Large intestine (tissue), 3 donors: ENCODE data around the gene LRRC25. TPM values are rescaled to one million over a fixed set of nuclear protein-coding genes. Genes with fewer than 3 reads are reported as not detected.
"Not testable (repeated sequence)": the region's sequence is repeated elsewhere in the genome, so short reads cannot be mapped to it uniquely, and the experiment has no call there.

Experiments
- DNase-seq, 2 donors: peaks; one replicate each; pipeline versions ENCODE4 v3.0.0 to v3.0.0-alpha.2; 2013
- H3K27ac ChIP-seq: one replicate; pipeline ENCODE4 v1.5.1; 2013; ENCODE audit warnings: low read length
- H3K27me3 ChIP-seq: 2 replicates; pipeline ENCODE4 v1.6.1; 2013; ENCODE audit warnings: low read length; ENCODE audit not compliant: control insufficient read depth, insufficient read depth
- H3K36me3 ChIP-seq: 2 replicates; pipeline ENCODE4 v1.6.1; 2013; ENCODE audit warnings: low read length; ENCODE audit not compliant: control insufficient read depth, insufficient read depth
- H3K4me1 ChIP-seq: one replicate; pipeline ENCODE4 v1.6.1; 2013; ENCODE audit warnings: low read length; ENCODE audit not compliant: control insufficient read depth, insufficient read depth
- H3K4me3 ChIP-seq: one replicate; pipeline ENCODE4 v1.5.1; 2013; ENCODE audit warnings: low read length
- H3K9me3 ChIP-seq: one replicate; pipeline ENCODE4 v1.6.1; 2013; ENCODE audit warnings: mild to moderate bottlenecking, low read depth, low read length, moderate library complexity; ENCODE audit not compliant: control insufficient read depth
- WGBS: methylation state at CpG from one replicate; pipeline ENCODE4 v1.1.5; 2013; ENCODE audit warnings: low lambda C conversion rate; ENCODE audit not compliant: insufficient coverage; 5-methylcytosine and 5-hydroxymethylcytosine counted together
- polyA plus RNA-seq: library from polyadenylated mRNA; unstranded; fragments of 120-200 nt; gene quantifications from one replicate; pipeline ENCODE4 v1.2.1, GENCODE V29; 2013

Gene LRRC25
- polyA plus RNA-seq, 1 donor = 3.1 TPM

GRCh38 chr19:18386543-18387271, 10.7 kb downstream of the LRRC25 start:
- 0% methylated on average over 1 of the region's 14 CpGs for WGBS
- Histone ChIP-seq H3K4me1 (peaks cover 30% of the 10 kb centered on the region), H3K4me3 (peak overlapping the region; percentile 84), H3K36me3 (peaks cover 19% of the 10 kb centered on the region), H3K27ac (peak overlapping the region; percentile 96), H3K9me3 (peaks cover 2% of the 10 kb centered on the region), H3K27me3 (no peaks in the 10 kb centered on the region)
- DNase-seq = peak in 1 of 2 donors; percentile 65

DNA sequence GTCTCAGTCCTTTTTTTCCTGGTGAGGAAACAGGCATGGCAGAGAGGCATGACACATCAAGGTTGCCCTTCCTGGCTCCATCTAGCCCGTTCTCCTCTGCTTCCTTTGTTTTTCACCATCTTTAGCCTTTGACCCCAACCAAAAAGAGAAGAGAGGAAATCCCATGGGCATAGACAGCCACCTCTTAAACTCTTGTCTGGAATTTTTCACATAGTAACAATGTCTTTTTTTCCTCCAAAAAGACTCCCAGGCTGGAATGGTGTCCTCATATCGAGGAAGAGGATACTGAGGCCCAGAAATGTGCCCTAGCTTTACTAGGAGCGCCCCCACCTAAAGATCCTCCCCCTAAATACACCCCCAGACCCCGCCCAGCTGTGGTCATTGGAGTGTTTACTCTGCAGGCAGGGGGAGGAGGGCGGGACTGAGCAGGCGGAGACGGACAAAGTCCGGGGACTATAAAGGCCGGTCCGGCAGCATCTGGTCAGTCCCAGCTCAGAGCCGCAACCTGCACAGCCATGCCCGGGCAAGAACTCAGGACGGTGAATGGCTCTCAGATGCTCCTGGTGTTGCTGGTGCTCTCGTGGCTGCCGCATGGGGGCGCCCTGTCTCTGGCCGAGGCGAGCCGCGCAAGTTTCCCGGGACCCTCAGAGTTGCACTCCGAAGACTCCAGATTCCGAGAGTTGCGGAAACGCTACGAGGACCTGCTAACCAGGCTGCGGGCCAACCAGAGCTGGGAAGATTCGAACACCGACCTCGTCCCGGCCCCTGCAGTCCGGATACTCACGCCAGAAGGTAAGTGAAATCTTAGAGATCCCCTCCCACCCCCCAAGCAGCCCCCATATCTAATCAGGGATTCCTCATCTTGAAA, 11.5 kb downstream of the LRRC25 start, which contains the start of gene GDF15:
Gene GDF15 (plus strand): TSS at position 484 of the 868 bp plus-strand sequence. CDS start 32 bp downstream, at position 516.
- no CpG with 5 or more reads among the region's 33 CpGs for whole genome bisulfite sequencing
- Histone ChIP-seq H3K9me3 (peaks cover 2% of the 10 kb centered on the region), H3K36me3 (peaks cover 19% of the 10 kb centered on the region), H3K27ac (peak within 1 kb of the TSS; percentile 96), H3K4me3 (peak within 1 kb of the TSS; percentile 84), H3K4me1 (peaks cover 29% of the 10 kb centered on the region), H3K27me3 (no peaks in the 10 kb centered on the region)
- DNase-seq = peak; percentile 93 to 96

GRCh38 chr19:18385359-18385674, 12.1 kb downstream of the LRRC25 start:
- WGBS = no CpG with 5 or more reads among the region's 3 CpGs
- DNase-seq = no peak
- Histone ChIP-seq H3K27ac (peak overlapping the region; percentile 96), H3K4me1 (peaks cover 32% of the 10 kb centered on the region), H3K27me3 (no peaks in the 10 kb centered on the region), H3K36me3 (peaks cover 19% of the 10 kb centered on the region), H3K9me3 (peaks cover 2% of the 10 kb centered on the region), H3K4me3 (no peak overlapping the region)

GRCh38 chr19:18384775-18385174, 12.6 kb downstream of the LRRC25 start:
- Histone ChIP-seq H3K27me3 (no peaks in the 10 kb centered on the region), H3K27ac (peak overlapping the region; percentile 96), H3K4me1 (peaks cover 37% of the 10 kb centered on the region), H3K9me3 (peaks cover 2% of the 10 kb centered on the region), H3K36me3 (peaks cover 13% of the 10 kb centered on the region), H3K4me3 (no peak overlapping the region)
- DNase-seq = peak; percentile 85 to 94
- WGBS = 40% methylated on average over 1 of the region's 7 CpGs

GRCh38 chr19:18383622-18384021, 13.8 kb downstream of the LRRC25 start:
- H3K9me3 ChIP-seq, H3K27me3 ChIP-seq, H3K27ac ChIP-seq, DNase-seq, H3K36me3 ChIP-seq, H3K4me3 ChIP-seq: not testable (repeated sequence)
- WGBS = no CpG with 5 or more reads among the region's 11 CpGs
- H3K4me1 ChIP-seq = peaks cover 35% of the 10 kb centered on the region

GRCh38 chr19:18380843-18381242, 16.6 kb downstream of the LRRC25 start:
- Histone ChIP-seq H3K36me3 (no peaks in the 10 kb centered on the region), H3K27me3 (no peaks in the 10 kb centered on the region), H3K9me3 (no peaks in the 10 kb centered on the region), H3K4me1 (peaks cover 37% of the 10 kb centered on the region), H3K27ac (peak overlapping the region; percentile 45), H3K4me3 (no peak overlapping the region)
- no CpG with 5 or more reads among the region's 3 CpGs for WGBS
- DNase-seq = no peak

DNA sequence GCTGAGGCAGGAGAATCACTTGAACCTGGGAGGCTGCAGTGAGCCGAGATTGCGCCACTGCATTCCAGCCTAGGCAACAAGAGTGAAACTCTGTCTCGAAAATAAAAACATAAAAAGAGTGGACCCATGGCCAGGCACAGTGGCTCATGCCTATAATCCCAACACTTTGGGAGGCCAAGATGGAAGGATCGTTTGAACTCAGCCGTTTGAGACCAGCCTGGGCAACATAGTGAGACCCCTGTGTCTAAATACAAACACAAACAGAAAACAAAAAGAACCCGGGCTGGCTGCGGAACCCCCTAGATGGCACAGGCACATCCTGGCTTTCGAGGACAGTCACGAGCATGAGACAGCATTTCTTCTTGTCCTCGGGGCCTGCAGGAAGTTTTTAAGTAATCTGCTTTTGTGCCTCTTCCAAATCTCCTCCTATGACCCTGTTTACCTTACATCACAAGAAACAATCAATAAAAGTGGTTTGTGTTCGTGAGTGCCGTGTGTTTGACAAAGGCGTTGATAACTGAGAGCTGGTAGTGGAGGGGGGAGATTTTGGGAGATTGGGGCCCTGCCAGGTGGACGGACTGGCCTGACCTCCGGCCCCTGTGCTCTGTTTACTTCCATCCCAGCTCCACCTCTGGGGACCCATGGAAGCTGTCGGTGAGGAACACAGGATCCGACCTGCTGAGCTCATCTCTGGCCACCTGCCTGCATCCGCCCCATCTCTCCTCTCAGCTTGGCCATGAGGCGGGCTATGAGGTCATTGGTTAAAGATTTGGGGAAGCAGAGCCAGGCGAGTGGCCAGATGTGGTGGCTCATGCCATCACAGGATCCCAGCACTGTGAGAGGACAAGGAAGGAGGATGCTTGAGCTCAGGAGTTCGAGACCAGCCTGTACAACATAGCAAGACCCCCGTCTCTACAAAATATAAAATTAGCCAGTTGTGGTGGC, 17.3 kb downstream of the LRRC25 start:
- DNase-seq = peak; percentile 68 to 82
- Histone ChIP-seq H3K36me3 (no peaks in the 10 kb centered on the region), H3K9me3 (no peaks in the 10 kb centered on the region), H3K4me1 (peaks cover 35% of the 10 kb centered on the region), H3K27me3 (no peaks in the 10 kb centered on the region), H3K4me3 (no peak overlapping the region), H3K27ac (peak overlapping the region; percentile 45)
- WGBS = no CpG with 5 or more reads among the region's 22 CpGs

- Histone ChIP-seq H3K4me1 (peaks cover 52% of the 10 kb centered on the region), H3K36me3 (no peaks in the 10 kb centered on the region)
- WGBS = 20% methylated on average over 1 of the region's 6 CpGs
These were observed 20.4 kb downstream of the LRRC25 start for GRCh38 chr19:18377026-18377425.

GRCh38 chr19:18373892-18374629, 23.4 kb downstream of the LRRC25 start:
- no peak overlapping the region for H3K4me3 ChIP-seq
- 83% methylated on average over 1 of the region's 17 CpGs for WGBS
- peak overlapping the region; percentile 93 for H3K27ac ChIP-seq
- H3K9me3 ChIP-seq = no peaks in the 10 kb centered on the region
- DNase-seq = peak; percentile 90 to 91
- H3K27me3 ChIP-seq = no peaks in the 10 kb centered on the region
- H3K36me3 ChIP-seq = peaks cover 3% of the 10 kb centered on the region
- peaks cover 46% of the 10 kb centered on the region for H3K4me1 ChIP-seq

More at GRCh38 chr19:18377026-18377425, 20.4 kb downstream of the LRRC25 start:
- no peaks in the 10 kb centered on the region for H3K9me3 ChIP-seq
- H3K4me3 ChIP-seq = no peak overlapping the region
- no peaks in the 10 kb centered on the region for H3K27me3 ChIP-seq
- H3K27ac ChIP-seq = peak overlapping the region; percentile 59
- peak in 1 of 2 donors; percentile 64 for DNase-seq
